Measurements from ENCODE around the gene SYT8. TPM values are rescaled to one million over a fixed set of nuclear protein-coding genes. Genes with fewer than 3 reads are reported as not detected.
A peak's percentile ranks its signal among the peaks of the same experiment; 100 is the strongest.

The SYT8 gene
- total RNA-seq, 1 donor from 2014 or later: 1.2 TPM

GRCh38 chr11:1829039-1829820 is 5.6 kb upstream of the SYT8 start:
- H3K36me3 ChIP-seq: no peaks in the 10 kb centered on the region
- H3K27me3 ChIP-seq: no peaks in the 10 kb centered on the region
- intact Hi-C loops (cut with DNase I): no loop called here
- H3K4me3 ChIP-seq: no peak overlapping the region
- no peaks in the 10 kb centered on the region for H3K9me3 ChIP-seq
- no peak overlapping the region for H3K27ac ChIP-seq
- H3K4me1 ChIP-seq: peaks cover 57% of the 10 kb centered on the region
- no peak for DNase-seq (ENCODE audit: extremely low spot score in 2 of 2)
- TF ChIP-seq CTCF (IDR thresholded peaks at IDR 0.05): no peak
- no peak for TF ChIP-seq POLR2AphosphoS5 (IDR thresholded peaks at IDR 0.05; ENCODE audit: insufficient read depth in 1 of 2, low read depth in 1 of 2)
- TF ChIP-seq POLR2A (IDR thresholded peaks at IDR 0.05): no peak

- TF ChIP-seq POLR2AphosphoS5 (IDR thresholded peaks at IDR 0.05; ENCODE audit: insufficient read depth in 1 of 2, low read depth in 1 of 2) (no peak), POLR2A (IDR thresholded peaks at IDR 0.05) (no peak), CTCF (IDR thresholded peaks at IDR 0.05) (no peak)
- Histone ChIP-seq H3K4me3 (no peak overlapping the region), H3K9me3 (no peaks in the 10 kb centered on the region), H3K27me3 (no peaks in the 10 kb centered on the region), H3K36me3 (no peaks in the 10 kb centered on the region), H3K27ac (no peak overlapping the region), H3K4me1 (peaks cover 64% of the 10 kb centered on the region)
- intact Hi-C loops (cut with DNase I): loop anchor here (2.0 kb wide), 1 partner anchor 135 kb away; no protein-coding TSS in a partner anchor
- DNase-seq (ENCODE audit: extremely low spot score in 2 of 2): no peak
These were observed 4.8 kb upstream of the SYT8 start for GRCh38 chr11:1830004-1830321.

- TF ChIP-seq POLR2AphosphoS5 (IDR thresholded peaks at IDR 0.05; ENCODE audit: insufficient read depth in 1 of 2, low read depth in 1 of 2) (peak; percentile 50 to 57), CTCF (IDR thresholded peaks at IDR 0.05) (no peak)
- H3K9me3 ChIP-seq: no peaks in the 10 kb centered on the region
- intact Hi-C loops (cut with DNase I): loop anchor here (2.0 kb wide), 1 partner anchor 136 kb away; no protein-coding TSS in a partner anchor
- H3K27me3 ChIP-seq: no peaks in the 10 kb centered on the region
- H3K36me3 ChIP-seq: no peaks in the 10 kb centered on the region
- peaks cover 65% of the 10 kb centered on the region for H3K4me1 ChIP-seq
- DNase-seq (ENCODE audit: extremely low spot score in 2 of 2): no peak
- H3K27ac ChIP-seq: no peak overlapping the region
- H3K4me3 ChIP-seq: no peak overlapping the region
These were observed 4.2 kb upstream of the SYT8 start for GRCh38 chr11:1830322-1831223.

GRCh38 chr11:1831338-1832210 is 3.2 kb upstream of the SYT8 start:
- DNase-seq (ENCODE audit: extremely low spot score in 2 of 2): no peak
- Histone ChIP-seq H3K27me3 (no peaks in the 10 kb centered on the region), H3K36me3 (no peaks in the 10 kb centered on the region), H3K9me3 (no peaks in the 10 kb centered on the region), H3K4me1 (peaks cover 64% of the 10 kb centered on the region), H3K4me3 (no peak overlapping the region), H3K27ac (peak overlapping the region; percentile 63)
- TF ChIP-seq POLR2A (IDR thresholded peaks at IDR 0.05): no peak
- no peak for TF ChIP-seq POLR2AphosphoS5 (IDR thresholded peaks at IDR 0.05; ENCODE audit: insufficient read depth in 1 of 2, low read depth in 1 of 2)
- no peak for TF ChIP-seq CTCF (IDR thresholded peaks at IDR 0.05)
- intact Hi-C loops (cut with DNase I): loop anchor here (2.0 kb wide), 1 partner anchor 137 kb away; no protein-coding TSS in a partner anchor

All from vagina (tissue), 2 donors.